ENCODE data around the gene PRKCA.

- TF ChIP-seq CEBPG (CRISPR knock-in tag; IDR thresholded peaks at IDR 0.05) (no peak), CEBPG (tag; conservative IDR thresholded peaks at IDR 0.05 in 1 of 2, IDR thresholded peaks at IDR 0.05 in 1 of 2) (no peak), TCF7 (IDR thresholded peaks at IDR 0.05; ENCODE audit: borderline replicate concordance) (no peak), CCNT2 (IDR thresholded peaks at IDR 0.05; ENCODE audit: borderline replicate concordance, extremely low read depth, insufficient read length, low read depth, low read length) (no peak)
These were observed 37.1 kb downstream of the PRKCA start for GRCh38 chr17:66339561-66339960.

All from K562 (cell line).